Measurements from ENCODE around the gene GALNT2.

The GALNT2 gene

GRCh38 chr1:230268371-230269170 is 201.5 kb downstream of the GALNT2 start:
- DNase-seq = no peak

- no peak for DNase-seq
Measured at GRCh38 chr1:230270185-230270558, 203.1 kb downstream of the GALNT2 start.

- no peak for DNase-seq
Measured at GRCh38 chr1:230270559-230271281, 203.7 kb downstream of the GALNT2 start.

- DNase-seq = no peak
Measured at GRCh38 chr1:230271300-230272035, 204.4 kb downstream of the GALNT2 start.

- DNase-seq = no peak
Measured at GRCh38 chr1:230272557-230272956, 205.5 kb downstream of the GALNT2 start.

GRCh38 chr1:230273141-230273710 is 206.2 kb downstream of the GALNT2 start:
- no peak for DNase-seq

GRCh38 chr1:230274254-230274653 is 207.2 kb downstream of the GALNT2 start:
- no peak for DNase-seq

GRCh38 chr1:230276401-230276800 is 209.4 kb downstream of the GALNT2 start:
- no peak for DNase-seq

- DNase-seq = no peak
Measured at GRCh38 chr1:230277201-230278025, 210.4 kb downstream of the GALNT2 start.

- no peak for DNase-seq
Measured at GRCh38 chr1:230278376-230278775, 211.3 kb downstream of the GALNT2 start.

GRCh38 chr1:230278871-230279582 is 212.0 kb downstream of the GALNT2 start:
- DNase-seq = no peak

- no peak for DNase-seq
Measured at GRCh38 chr1:230279583-230279945, 212.5 kb downstream of the GALNT2 start.

- DNase-seq = no peak
Measured at GRCh38 chr1:230280054-230280795, 213.2 kb downstream of the GALNT2 start.

- DNase-seq = no peak
Measured at GRCh38 chr1:230280906-230281413, 213.9 kb downstream of the GALNT2 start.

GRCh38 chr1:230281556-230281955 is 214.5 kb downstream of the GALNT2 start:
- no peak for DNase-seq

- no peak for DNase-seq
Measured at GRCh38 chr1:230282157-230282556, 215.1 kb downstream of the GALNT2 start.

- DNase-seq = no peak
Measured at GRCh38 chr1:230283678-230284077, 216.6 kb downstream of the GALNT2 start.

GRCh38 chr1:230284891-230285290 is 217.9 kb downstream of the GALNT2 start:
- DNase-seq = no peak

GRCh38 chr1:230285351-230285750 is 218.3 kb downstream of the GALNT2 start:
- no peak for DNase-seq

- DNase-seq = no peak
Measured at GRCh38 chr1:230286166-230286889, 219.3 kb downstream of the GALNT2 start.
